HepG2 (cell line): ENCODE results near the gene BDH2. TPM values are rescaled to one million over a fixed set of nuclear protein-coding genes. Genes with fewer than 3 reads are reported as not detected.

ENCODE experiments used
- ATAC-seq: fragments of 200-7000 bp; cut with Tn5 transposase; 3 replicates; pipeline ENCODE4 v1.9.1; 2020; ENCODE audit warnings: mild to moderate bottlenecking, moderate library complexity
- BruUV-seq: library from RNA; stranded (reverse); fragments of 400-500 nt; replicated peaks from 2 replicates; lab custom pipeline; 2021; lab: Mats Ljungman, UMichigan
- CTCF ChIA-PET: fragments of 300-600 bp; formaldehyde crosslinking; extraction: SDS; loops from one replicate; lab custom pipeline; 2021; ENCODE audit warnings: low total read pairs, inconsistent platforms, low intra/inter-chr PET ratio; lab: Yijun Ruan, JAX
- POLR2A ChIA-PET: fragments of 350-600 bp; sonication (Branson Sonifier 250); formaldehyde crosslinking; loops from one replicate; lab custom pipeline; 2020; ENCODE audit warnings: antibody characterized with exemption, inconsistent platforms; lab: Yijun Ruan, JAX
- DNase-seq: peaks from one replicate; pipeline ENCODE4 v3.0.0-alpha.2; 2015; ENCODE audit warnings: low spot score
- FAIRE-seq: peaks from 3 replicates; lab custom pipeline; 2011; peaks lifted over from hg19 to GRCh38; lab: Jason Lieb, UNC
- H2AFZ ChIP-seq: one replicate; pipeline ENCODE4 v1.6.1; 2011; ENCODE audit warnings: low read length, inconsistent platforms
- H3K27ac ChIP-seq: fragments of 300-600 bp; 3 replicates; pipeline ENCODE4 v1.8.0; 2011; ENCODE audit warnings: mixed run types, mild to moderate bottlenecking, mixed read lengths, low read length, inconsistent platforms; ENCODE audit not compliant: insufficient read depth; ENCODE audit errors: extremely low read length
- H3K27me3 ChIP-seq, 2 experiments: fragments of 200-600 bp in 1 of 2; 2 replicates in 1 of 2; 3 replicates in 1 of 2; pipeline versions ENCODE4 v1.6.0 to v1.8.0; 2011; ENCODE audit warnings: low read length in 2 of 2, mild to moderate bottlenecking in 2 of 2, moderate library complexity in 2 of 2, inconsistent platforms in 1 of 2; ENCODE audit not compliant: insufficient read depth in 2 of 2, control insufficient read depth in 1 of 2
- H3K36me3 ChIP-seq, 2 experiments: fragments of 200-600 bp in 1 of 2; replicated peaks in 1 of 2; 2 replicates in 1 of 2; 3 replicates in 1 of 2; pipeline versions ENCODE4 v1.5.1 to v1.8.0; 2011; ENCODE audit warnings: low read length in 2 of 2, inconsistent platforms in 1 of 2; ENCODE audit not compliant: insufficient read depth in 2 of 2, control insufficient read depth in 1 of 2
- H3K4me1 ChIP-seq: 2 replicates; pipeline ENCODE4 v1.5.1; 2012; ENCODE audit warnings: low read length, inconsistent platforms; ENCODE audit not compliant: insufficient read depth
- H3K4me2 ChIP-seq: 2 replicates; pipeline ENCODE4 v1.6.0; 2011; ENCODE audit warnings: low read depth, low read length, inconsistent platforms
- H3K4me3 ChIP-seq, 3 experiments: fragments of 200-600 bp in 1 of 3; sonication (generic), shearing (Covaris generic) in 1 of 3; replicated peaks in 1 of 3; 2 replicates each; pipeline ENCODE4 v1.5.1; 2011 to 2016; ENCODE audit warnings: low read length in 3 of 3, inconsistent platforms in 2 of 3, low read depth in 2 of 3, mild to moderate bottlenecking in 2 of 3, control low read depth in 1 of 3, mixed read lengths in 1 of 3; ENCODE audit not compliant: insufficient read depth in 1 of 3
- H3K79me2 ChIP-seq: one replicate; pipeline ENCODE4 v1.6.1; 2011; ENCODE audit warnings: low read length, inconsistent platforms; ENCODE audit not compliant: insufficient read depth
- H3K9ac ChIP-seq: 2 replicates; pipeline ENCODE4 v1.6.0; 2011; ENCODE audit warnings: mild to moderate bottlenecking, low read depth, low read length, inconsistent platforms; ENCODE audit not compliant: insufficient read depth
- H3K9me3 ChIP-seq: 2 replicates; pipeline ENCODE4 v1.5.1; 2012; ENCODE audit warnings: mild to moderate bottlenecking, low read length
- H4K20me1 ChIP-seq: 2 replicates; pipeline ENCODE4 v1.6.0; 2011; ENCODE audit warnings: inconsistent platforms, mild to moderate bottlenecking, low read length, moderate library complexity; ENCODE audit not compliant: insufficient read depth
- MAFG ChIP-seq: sonication (generic); formaldehyde crosslinking; IDR thresholded peaks from 2 replicates; pipeline ENCODE4 v1.5.1; 2020; ENCODE audit warnings: mild to moderate bottlenecking, missing genetic modification reagents
- RFX5 ChIP-seq: IDR thresholded peaks from 2 replicates; pipeline ENCODE4 v1.6.1; 2011; ENCODE audit warnings: low read depth, low read length, improper control_type of control experiment
- RXRA ChIP-seq: sonication (generic); formaldehyde crosslinking; IDR thresholded peaks from 2 replicates; pipeline ENCODE4 v1.5.1; 2020; ENCODE audit warnings: missing genetic modification reagents
- ZFP36L1 ChIP-seq: sonication (generic); formaldehyde crosslinking; IDR thresholded peaks from 2 replicates; pipeline ENCODE4 v1.8.0; 2022; ENCODE audit warnings: mild to moderate bottlenecking, missing genetic modification reagents, moderate library complexity
- ZNF263 ChIP-seq: sonication (generic); formaldehyde crosslinking; IDR thresholded peaks from 2 replicates; pipeline ENCODE4 v1.4.0; 2020; ENCODE audit warnings: missing genetic modification reagents
- WGBS: methylation state at CpG from one replicate; pipeline ENCODE4 v1.1.6; 2017; ENCODE audit warnings: low lambda C conversion rate; 5-methylcytosine and 5-hydroxymethylcytosine counted together
- in situ Hi-C: cut with HindIII; loops from 2 replicates; pipeline ENCODE4 v1.10.0; 2017; ENCODE audit warnings: low pct_unique_long_range_greater_than_20kb; ENCODE audit not compliant: extremely low pct_ligation_motif_present
- intact Hi-C: fragments of 100-400 bp; cut with micrococcal nuclease; formaldehyde crosslinking; loops from one replicate; pipeline ENCODE4 v1.10.0; 2022; ENCODE audit not compliant: unreplicated experiment
- polyA plus RNA-seq, 8 experiments: library from polyadenylated mRNA; depleted of rRNA in 3 of 8; stranded (reverse) in 7 of 8; unstranded in 1 of 8; fragments of >200 nt; fragmentation: Illumina TruSeq in 4 of 8; extraction: Trizol in 4 of 8; gene quantifications; 2 replicates each; pipeline versions ENCODE4 v1.2.1 to v1.2.3, GENCODE V29; 2011 to 2016; ENCODE audit warnings: low read depth in 4 of 8, missing spikeins in 1 of 8, mixed read lengths in 1 of 8; ENCODE audit not compliant: insufficient read depth in 1 of 8
- total RNA-seq, 5 experiments: library from RNA; depleted of rRNA; stranded (reverse); fragments of >200 nt; fragmentation: Illumina TruSeq; extraction: Trizol; gene quantifications; 2 replicates each; pipeline ENCODE4 v1.2.3, GENCODE V29; 2016; ENCODE audit warnings: low read depth in 1 of 5
- TF ChIP-seq, protein P1 (sequence below): IDR thresholded peaks from 2 replicates; pipeline ENCODE4 v1.6.1; 2016; ENCODE audit warnings: low read depth
- TF ChIP-seq, protein P2 (sequence below): IDR thresholded peaks from 2 replicates; pipeline ENCODE4 v1.6.1; 2018; ENCODE audit warnings: missing genetic modification reagents

Gene BDH2
- total and polyA plus RNA-seq, 2 of the 13 experiments (the other 11 are each of a cell fraction or from before 2014, with no cell fraction given), result 34.8 to 46.2 TPM

DNA sequence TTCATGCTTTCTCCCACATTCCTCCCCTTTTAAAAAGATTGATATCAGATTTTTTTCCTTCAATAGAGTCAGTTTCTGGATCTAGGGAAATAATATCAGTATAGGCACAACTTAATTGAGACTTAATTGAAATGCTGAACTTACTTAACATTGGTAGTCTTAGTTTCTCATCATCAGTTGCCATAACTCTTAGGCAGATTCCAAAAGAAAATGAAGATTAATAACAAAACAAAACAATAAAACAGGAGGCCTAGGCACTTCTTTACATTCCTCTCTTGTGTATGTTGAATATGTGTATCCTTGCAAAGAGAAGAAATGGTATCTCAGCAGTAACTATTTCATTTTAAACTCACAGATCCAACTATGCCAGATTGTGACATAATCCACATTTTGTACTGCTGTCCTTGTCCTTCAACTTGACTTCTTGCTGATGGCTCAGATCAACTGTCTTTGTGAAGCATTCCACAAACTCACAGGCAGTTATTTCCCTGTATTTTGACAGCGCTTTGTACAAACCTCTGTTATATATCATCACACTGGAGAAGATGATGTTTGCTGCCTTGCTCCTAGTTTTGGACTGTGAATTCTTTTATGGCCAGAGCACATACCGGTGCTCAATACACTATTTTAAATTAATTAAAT is 14.0 kb downstream of the BDH2 start:
- H3K27me3 ChIP-seq, result no peaks in the 10 kb centered on the region
- TF ChIP-seq RFX5 (peak; percentile 65; the same call in 1 of the 2 replicates), MAFG (no peak)
- H3K79me2 ChIP-seq, result no peaks in the 10 kb centered on the region
- in situ Hi-C loops (loop anchor here (5.0 kb wide), 1 partner anchor 43 kb away; no protein-coding TSS in a partner anchor), intact Hi-C loops (no loop called here)
- H3K9me3 ChIP-seq, result no peaks in the 10 kb centered on the region
- DNase-seq (no peak), FAIRE-seq (no peak), ATAC-seq (no peak)
- H2AFZ ChIP-seq, result no peak overlapping the region
- H3K27ac ChIP-seq, result no peak overlapping the region
- H3K9ac ChIP-seq, result no peak overlapping the region
- no peak overlapping the region for H3K4me2 ChIP-seq
- H3K4me1 ChIP-seq, result no peaks in the 10 kb centered on the region
- BruUV-seq, result no TSS peak
- peaks cover 3 to 20% of the 10 kb centered on the region in 2 experiments; a peak in 2 of 5 replicates for H3K36me3 ChIP-seq
- no peak overlapping the region for H3K4me3 ChIP-seq
- 100% methylated on average over 2 of the region's 2 CpGs for WGBS
- H4K20me1 ChIP-seq, result no peaks in the 10 kb centered on the region
- ChIA-PET POLR2A (no interaction called here), CTCF (no interaction called here)

DNA sequence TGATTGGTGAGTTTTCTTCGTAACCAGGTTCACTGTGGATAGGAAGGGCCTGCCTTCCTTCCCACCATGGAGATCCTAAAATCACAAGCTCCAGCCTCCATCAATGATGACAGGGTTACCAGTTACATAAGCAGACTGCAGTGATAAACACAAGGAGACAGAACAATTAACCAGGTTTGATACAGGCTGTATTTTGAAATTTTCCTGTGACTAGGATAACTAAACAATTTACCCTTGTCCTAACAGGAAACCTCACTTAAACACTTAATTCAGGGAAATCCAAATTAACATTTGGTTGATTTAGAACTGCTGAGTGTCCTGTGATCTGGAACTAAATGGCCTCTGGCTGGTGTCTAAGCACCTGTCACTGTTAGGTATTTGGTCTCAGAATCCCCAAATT is 20.0 kb downstream of the BDH2 start:
- DNase-seq, result no peak
- in situ Hi-C loops (no loop called here), intact Hi-C loops (loop anchor here (5.0 kb wide), 1 partner anchor 637 kb away; no protein-coding TSS in a partner anchor)
- Histone ChIP-seq H3K9ac (no peak overlapping the region), H3K36me3 (0 out of 5 replicates have a peak, but pooled peaks cover 1 to 3% of the 10 kb centered on the region in 2 experiments), H3K27me3 (no peaks in the 10 kb centered on the region; a peak in 1 of 5 replicates), H2AFZ (no peak overlapping the region), H4K20me1 (no peaks in the 10 kb centered on the region), H3K9me3 (no peaks in the 10 kb centered on the region), H3K4me2 (no peak overlapping the region), H3K79me2 (peaks cover 12% of the 10 kb centered on the region), H3K4me3 (no peak overlapping the region), H3K4me1 (peaks cover 17% of the 10 kb centered on the region), H3K27ac (no peak overlapping the region)
- BruUV-seq, result no TSS peak
- FAIRE-seq, result no peak
- TF ChIP-seq, protein P1, sequence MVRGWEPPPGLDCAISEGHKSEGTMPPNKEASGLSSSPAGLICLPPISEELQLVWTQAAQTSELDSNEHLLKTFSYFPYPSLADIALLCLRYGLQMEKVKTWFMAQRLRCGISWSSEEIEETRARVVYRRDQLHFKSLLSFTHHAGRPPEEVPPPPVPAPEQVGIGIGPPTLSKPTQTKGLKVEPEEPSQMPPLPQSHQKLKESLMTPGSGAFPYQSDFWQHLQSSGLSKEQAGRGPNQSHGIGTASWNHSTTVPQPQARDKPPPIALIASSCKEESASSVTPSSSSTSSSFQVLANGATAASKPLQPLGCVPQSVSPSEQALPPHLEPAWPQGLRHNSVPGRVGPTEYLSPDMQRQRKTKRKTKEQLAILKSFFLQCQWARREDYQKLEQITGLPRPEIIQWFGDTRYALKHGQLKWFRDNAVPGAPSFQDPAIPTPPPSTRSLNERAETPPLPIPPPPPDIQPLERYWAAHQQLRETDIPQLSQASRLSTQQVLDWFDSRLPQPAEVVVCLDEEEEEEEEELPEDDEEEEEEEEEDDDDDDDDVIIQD (CRISPR knock-in tag), result no peak
- TF ChIP-seq ZFP36L1 (CRISPR knock-in tag) (no peak), ZNF263 (no peak), RXRA (CRISPR knock-in tag) (no peak)
- TF ChIP-seq, protein P2, sequence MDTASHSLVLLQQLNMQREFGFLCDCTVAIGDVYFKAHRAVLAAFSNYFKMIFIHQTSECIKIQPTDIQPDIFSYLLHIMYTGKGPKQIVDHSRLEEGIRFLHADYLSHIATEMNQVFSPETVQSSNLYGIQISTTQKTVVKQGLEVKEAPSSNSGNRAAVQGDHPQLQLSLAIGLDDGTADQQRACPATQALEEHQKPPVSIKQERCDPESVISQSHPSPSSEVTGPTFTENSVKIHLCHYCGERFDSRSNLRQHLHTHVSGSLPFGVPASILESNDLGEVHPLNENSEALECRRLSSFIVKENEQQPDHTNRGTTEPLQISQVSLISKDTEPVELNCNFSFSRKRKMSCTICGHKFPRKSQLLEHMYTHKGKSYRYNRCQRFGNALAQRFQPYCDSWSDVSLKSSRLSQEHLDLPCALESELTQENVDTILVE (CRISPR knock-in tag), result no peak
- ChIA-PET CTCF (no interaction called here), POLR2A (no interaction called here)
- WGBS, result 100% methylated on average over 1 of the region's 1 CpG
- ATAC-seq, result no peak
